ENCODE measurements around the gene PLXNA2. TPM values are rescaled to one million over a fixed set of nuclear protein-coding genes. Genes with fewer than 3 reads are reported as not detected.

PLXNA2 gene
- total and polyA plus RNA-seq, 2 donors (not counting 3 experiments of a cell fraction or from before 2014, with no cell fraction given), result 42.6 to 229 TPM

DNA sequence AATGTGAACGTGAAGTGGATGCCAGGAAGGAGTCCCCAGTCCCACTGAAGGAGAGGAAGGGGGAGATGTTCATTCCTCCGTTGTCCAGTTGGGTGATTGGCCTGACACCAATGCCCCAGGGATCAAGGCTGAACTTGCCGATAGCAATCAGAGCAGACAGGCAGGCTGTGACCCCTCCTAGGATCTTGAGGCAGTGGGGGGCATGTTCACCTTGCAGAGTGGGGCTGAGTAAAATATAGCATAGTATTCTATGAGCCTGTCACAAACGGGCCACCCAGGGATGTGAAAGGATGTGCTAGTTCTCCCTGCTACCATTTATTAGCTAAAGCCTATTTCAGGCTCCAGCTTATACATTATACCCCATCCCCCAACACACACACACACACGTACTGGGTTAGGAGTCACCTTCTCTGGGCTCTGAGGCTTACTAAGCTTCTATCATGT, 252.6 kb downstream of the PLXNA2 start:
- Histone ChIP-seq H3K79me2 (ENCODE audit: control insufficient read depth, insufficient read depth, low read length) (no peaks in the 10 kb centered on the region), H3K4me2 (ENCODE audit: insufficient read depth, low read length) (no peak overlapping the region), H2AFZ (ENCODE audit: low read depth, low read length) (no peak overlapping the region), H3K9me3 (replicated peaks; ENCODE audit: control insufficient read depth, insufficient read depth, low read length) (no peaks in the 10 kb centered on the region), H3K4me3 (replicated peaks in 1 of 3; ENCODE audit: insufficient read depth in 1 of 3, low read depth in 1 of 3, low read length in 3 of 3) (no peak overlapping the region), H3K9ac (replicated peaks; ENCODE audit: extremely low read depth, insufficient read depth, low read length) (no peak overlapping the region), H3K36me3 (ENCODE audit: control insufficient read depth in 2 of 2, extremely low read depth in 1 of 2, insufficient read depth in 2 of 2, low read length in 2 of 2) (no peaks in the 10 kb centered on the region), H3K27ac (ENCODE audit: insufficient read depth, low read depth, low read length) (no peak overlapping the region), H3K4me1 (ENCODE audit: control insufficient read depth, extremely low read depth, insufficient read depth, low read length) (no peaks in the 10 kb centered on the region), H4K20me1 (replicated peaks; ENCODE audit: control insufficient read depth, extremely low read depth, insufficient read depth, low read length) (no peaks in the 10 kb centered on the region), H3K27me3 (ENCODE audit: control insufficient read depth in 2 of 2, insufficient read depth in 2 of 2, low read length in 2 of 2) (peaks cover 33 to 46% of the 10 kb centered on the region in 2 experiments), H3K9me1 (replicated peaks; ENCODE audit: control insufficient read depth, extremely low read depth, insufficient read depth, low read length) (no peaks in the 10 kb centered on the region)
- DNase-seq (ENCODE audit: low read depth, low spot score) (no peak), FAIRE-seq (no peak)
- CTCF ChIA-PET, result interaction anchor here (0.6 kb wide), 1 partner anchor 17 kb away, joined by 3 read pairs; no protein-coding TSS in a partner anchor
- no TSS peak for BruUV-seq (replicated peaks)
- TF ChIP-seq POLR2A (IDR thresholded peaks at IDR 0.05; ENCODE audit: low read depth, low read length), result no peak
- TF ChIP-seq, protein P1, sequence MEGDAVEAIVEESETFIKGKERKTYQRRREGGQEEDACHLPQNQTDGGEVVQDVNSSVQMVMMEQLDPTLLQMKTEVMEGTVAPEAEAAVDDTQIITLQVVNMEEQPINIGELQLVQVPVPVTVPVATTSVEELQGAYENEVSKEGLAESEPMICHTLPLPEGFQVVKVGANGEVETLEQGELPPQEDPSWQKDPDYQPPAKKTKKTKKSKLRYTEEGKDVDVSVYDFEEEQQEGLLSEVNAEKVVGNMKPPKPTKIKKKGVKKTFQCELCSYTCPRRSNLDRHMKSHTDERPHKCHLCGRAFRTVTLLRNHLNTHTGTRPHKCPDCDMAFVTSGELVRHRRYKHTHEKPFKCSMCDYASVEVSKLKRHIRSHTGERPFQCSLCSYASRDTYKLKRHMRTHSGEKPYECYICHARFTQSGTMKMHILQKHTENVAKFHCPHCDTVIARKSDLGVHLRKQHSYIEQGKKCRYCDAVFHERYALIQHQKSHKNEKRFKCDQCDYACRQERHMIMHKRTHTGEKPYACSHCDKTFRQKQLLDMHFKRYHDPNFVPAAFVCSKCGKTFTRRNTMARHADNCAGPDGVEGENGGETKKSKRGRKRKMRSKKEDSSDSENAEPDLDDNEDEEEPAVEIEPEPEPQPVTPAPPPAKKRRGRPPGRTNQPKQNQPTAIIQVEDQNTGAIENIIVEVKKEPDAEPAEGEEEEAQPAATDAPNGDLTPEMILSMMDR (IDR thresholded peaks at IDR 0.05; ENCODE audit: extremely low read depth in 1 of 2, insufficient read depth in 1 of 2, low read depth in 1 of 2, low read length in 2 of 2), result no peak
- TF ChIP-seq GATA2 (IDR thresholded peaks at IDR 0.05; ENCODE audit: insufficient read depth, insufficient read length, low read depth, low read length), result no peak
- no peak for TF ChIP-seq MYC (IDR thresholded peaks at IDR 0.05; ENCODE audit: low read depth, low read length)
- no peak for TF ChIP-seq POLR2AphosphoS5 (IDR thresholded peaks at IDR 0.05; ENCODE audit: insufficient read depth, low read depth, low read length)
- TF ChIP-seq FOS (IDR thresholded peaks at IDR 0.05; ENCODE audit: borderline replicate concordance, insufficient read depth, low read length), result no peak
- TF ChIP-seq EZH2 (IDR thresholded peaks at IDR 0.05; ENCODE audit: borderline replicate concordance, low read depth, low read length, severe bottlenecking), result no peak
- no peak for TF ChIP-seq JUN (IDR thresholded peaks at IDR 0.05; ENCODE audit: borderline replicate concordance, insufficient read depth, insufficient read length, low read depth)
- TF ChIP-seq, protein P2, sequence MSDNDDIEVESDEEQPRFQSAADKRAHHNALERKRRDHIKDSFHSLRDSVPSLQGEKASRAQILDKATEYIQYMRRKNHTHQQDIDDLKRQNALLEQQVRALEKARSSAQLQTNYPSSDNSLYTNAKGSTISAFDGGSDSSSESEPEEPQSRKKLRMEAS (IDR thresholded peaks at IDR 0.05; ENCODE audit: insufficient read depth, insufficient read length), result no peak
- POLR2A ChIA-PET, result no interaction called here
- dilution Hi-C loops (cut with MboI; ENCODE audit: extremely low pct_ligation_motif_present, low sequenced_read_pairs), result no loop called here
- intact Hi-C loops (cut with micrococcal nuclease), result no loop called here
